SK-N-SH (cell line): ENCODE measurements around the gene TUSC7. TPM values are rescaled to one million over a fixed set of nuclear protein-coding genes. Genes with fewer than 3 reads are reported as not detected.

Experiments used
- CTCF ChIA-PET: fragments of 300-600, 350-600 bp; formaldehyde crosslinking; extraction: SDS; loops from one replicate; lab custom pipeline; 2021; lab: Yijun Ruan, JAX
- POLR2A ChIA-PET: fragments of 350-600 bp; sonication (Branson Sonifier 250); formaldehyde crosslinking; extraction: SDS; loops from one replicate; lab custom pipeline; 2020; ENCODE audit warnings: antibody characterized with exemption, inconsistent platforms; lab: Yijun Ruan, JAX
- DNase-seq: peaks from one replicate; pipeline ENCODE4 v3.0.0; 2012
- H2AFZ ChIP-seq: fragments of 200-600 bp; sonication (generic); 2 replicates; pipeline ENCODE4 v1.8.1; 2016; ENCODE audit warnings: antibody characterized with exemption, mild to moderate bottlenecking, low read depth
- H3F3A ChIP-seq: fragments of 200-600 bp; sonication (generic); replicated peaks from 2 replicates; pipeline ENCODE3; 2016; ENCODE audit warnings: antibody characterized with exemption, mild to moderate bottlenecking; ENCODE audit not compliant: insufficient read depth
- H3K27ac ChIP-seq, 2 experiments: fragments of 200-500 bp in 1 of 2; fragments of 200-600 bp in 1 of 2; sonication (Bioruptor generic) in 1 of 2; sonication (generic), shearing (Covaris generic) in 1 of 2; 2 replicates each; pipeline versions ENCODE4 v1.5.1 to v1.6.1; 2014 to 2016; ENCODE audit warnings: low read depth in 2 of 2, inconsistent platforms in 1 of 2, low read length in 1 of 2, mild to moderate bottlenecking in 1 of 2, mixed read lengths in 1 of 2
- H3K27me3 ChIP-seq: fragments of 200-600 bp; sonication (generic), shearing (Covaris generic); 2 replicates; pipeline ENCODE4 v1.6.1; 2016; ENCODE audit warnings: mixed run types; ENCODE audit not compliant: insufficient read depth
- H3K36me3 ChIP-seq, 2 experiments: fragments of 200-500 bp in 1 of 2; fragments of 200-600 bp in 1 of 2; sonication (Bioruptor generic) in 1 of 2; sonication (generic) in 1 of 2; replicated peaks in 1 of 2; 2 replicates each; pipeline versions ENCODE3 to v1.5.1; 2014 to 2016; ENCODE audit warnings: low read length in 1 of 2, mild to moderate bottlenecking in 1 of 2; ENCODE audit not compliant: insufficient read depth in 2 of 2, control insufficient read depth in 1 of 2
- H3K4me1 ChIP-seq, 2 experiments: fragments of 200-500 bp in 1 of 2; fragments of 200-600 bp in 1 of 2; sonication (Bioruptor generic) in 1 of 2; sonication (generic), shearing (Covaris generic) in 1 of 2; 2 replicates each; pipeline versions ENCODE4 v1.5.1 to v1.6.1; 2014 to 2016; ENCODE audit warnings: low read depth in 1 of 2, low read length in 1 of 2, mixed run types in 1 of 2; ENCODE audit not compliant: insufficient read depth in 2 of 2, control insufficient read depth in 1 of 2
- H3K4me2 ChIP-seq: fragments of 200-600 bp; sonication (generic), shearing (Covaris generic); 2 replicates; pipeline ENCODE4 v1.6.1; 2017; ENCODE audit warnings: mixed run types
- H3K4me3 ChIP-seq, 2 experiments: fragments of 200-500 bp in 1 of 2; fragments of 200-600 bp in 1 of 2; sonication (Bioruptor generic) in 1 of 2; sonication (generic), shearing (Covaris generic) in 1 of 2; 2 replicates each; pipeline versions ENCODE4 v1.5.1 to v1.8.1; 2014 to 2016; ENCODE audit warnings: low read depth in 2 of 2, inconsistent platforms in 1 of 2, low read length in 1 of 2, mild to moderate bottlenecking in 1 of 2, mixed read lengths in 1 of 2, moderate library complexity in 1 of 2
- H3K79me2 ChIP-seq: fragments of 200-600 bp; sonication (generic); 2 replicates; pipeline ENCODE4 v1.8.1; 2017; ENCODE audit warnings: mild to moderate bottlenecking; ENCODE audit not compliant: insufficient read depth
- H3K9ac ChIP-seq: fragments of 200-600 bp; sonication (generic); 2 replicates; pipeline ENCODE4 v1.6.1; 2017; ENCODE audit warnings: mixed run types
- H3K9me2 ChIP-seq: fragments of 200-600 bp; sonication (generic); 2 replicates; pipeline ENCODE4 v1.6.1; 2017; ENCODE audit warnings: mixed run types
- H3K9me3 ChIP-seq: fragments of 200-600 bp; sonication (generic); 2 replicates; pipeline ENCODE4 v1.6.1; 2017; ENCODE audit warnings: mixed run types, mild to moderate bottlenecking, moderate library complexity
- H4K20me1 ChIP-seq: fragments of 200-600 bp; sonication (generic); 2 replicates; pipeline ENCODE4 v1.6.1; 2017; ENCODE audit warnings: mild to moderate bottlenecking, mixed run types; ENCODE audit not compliant: insufficient read depth
- CTCF ChIP-seq: fragments of 200-600 bp; sonication (generic); IDR thresholded peaks from 2 replicates; pipeline ENCODE4 v1.6.1; 2017; ENCODE audit warnings: antibody characterized with exemption, mild to moderate bottlenecking, moderate library complexity
- EP300 ChIP-seq, 2 experiments: IDR thresholded peaks; 2 replicates each; pipeline versions ENCODE4 v1.4.0 to v1.6.1; 2012; ENCODE audit warnings: borderline replicate concordance in 1 of 2, low read depth in 1 of 2, low read length in 1 of 2
- FOSL2 ChIP-seq: IDR thresholded peaks from 2 replicates; pipeline ENCODE4 v1.4.0; 2012; ENCODE audit warnings: low read depth, mild to moderate bottlenecking, moderate library complexity, borderline replicate concordance
- FOXJ3 ChIP-seq: sonication (generic); formaldehyde crosslinking; IDR thresholded peaks from 2 replicates; pipeline ENCODE4 v1.5.1; 2020; ENCODE audit warnings: mild to moderate bottlenecking, missing genetic modification reagents
- FOXM1 ChIP-seq: IDR thresholded peaks from 2 replicates; pipeline ENCODE4 v1.4.0; 2012; ENCODE audit warnings: low read depth, mild to moderate bottlenecking
- GATA2 ChIP-seq: sonication (generic); formaldehyde crosslinking; IDR thresholded peaks from 2 replicates; pipeline ENCODE4 v1.5.0; 2020; ENCODE audit warnings: mild to moderate bottlenecking, missing genetic modification reagents
- JUND ChIP-seq: IDR thresholded peaks from 2 replicates; pipeline ENCODE4 v1.4.0; 2012
- MEF2A ChIP-seq: IDR thresholded peaks from 2 replicates; pipeline ENCODE4 v1.4.0; 2012; ENCODE audit warnings: low read depth, borderline replicate concordance
- MXI1 ChIP-seq: IDR thresholded peaks from 2 replicates; pipeline ENCODE4 v1.6.1; 2012; ENCODE audit warnings: mild to moderate bottlenecking, low read depth, low read length, improper control_type of control experiment
- NFIC ChIP-seq: IDR thresholded peaks from 2 replicates; pipeline ENCODE4 v1.4.0; 2012; ENCODE audit warnings: borderline replicate concordance
- PBX3 ChIP-seq: IDR thresholded peaks from 2 replicates; pipeline ENCODE4; 2012
- POLR2AphosphoS5 ChIP-seq: IDR thresholded peaks from 2 replicates; pipeline ENCODE4 v1.6.1; 2012; ENCODE audit warnings: low read depth, low read length
- RAD21 ChIP-seq: IDR thresholded peaks from 2 replicates; pipeline ENCODE4 v1.6.1; 2012; ENCODE audit warnings: mild to moderate bottlenecking, low read length
- RCOR1 ChIP-seq: fragments of 150-350 bp; IDR thresholded peaks from 2 replicates; pipeline ENCODE4 v1.6.1; 2017; ENCODE audit warnings: antibody characterized with exemption, low read length
- REST ChIP-seq: IDR thresholded peaks from 2 replicates; pipeline ENCODE4 v1.6.1; 2012; ENCODE audit warnings: mild to moderate bottlenecking, low read depth, low read length, moderate library complexity
- SIN3A ChIP-seq: IDR thresholded peaks from 2 replicates; pipeline ENCODE4 v1.6.1; 2012; ENCODE audit warnings: low read depth, mild to moderate bottlenecking, low read length, moderate library complexity, borderline replicate concordance
- TEAD4 ChIP-seq: IDR thresholded peaks from 2 replicates; pipeline ENCODE4 v1.4.0; 2012; ENCODE audit warnings: mild to moderate bottlenecking, borderline replicate concordance; ENCODE audit not compliant: insufficient read depth
- YY1 ChIP-seq: IDR thresholded peaks from 2 replicates; pipeline ENCODE4 v1.4.0; 2012; ENCODE audit warnings: low read depth, mild to moderate bottlenecking
- WGBS: methylation state at CpG from one replicate; pipeline ENCODE4 v1.1.6; 2017; ENCODE audit warnings: low lambda C conversion rate; 5-methylcytosine and 5-hydroxymethylcytosine counted together
- polyA plus RNA-seq, 3 experiments: library from polyadenylated mRNA; depleted of rRNA; stranded (reverse); fragments of >200 nt; gene quantifications; 2 replicates each; pipeline ENCODE4 v1.2.3, GENCODE V29; 2012
- TF ChIP-seq, protein P1 (sequence below): fragments of 150-350 bp; IDR thresholded peaks from 2 replicates; pipeline ENCODE4 v1.6.1; 2017; ENCODE audit warnings: antibody characterized with exemption, low read length, low read depth, borderline replicate concordance
- TF ChIP-seq, protein P2 (sequence below): IDR thresholded peaks from 2 replicates; pipeline ENCODE4 v1.4.0; 2012; ENCODE audit warnings: low read depth, borderline replicate concordance

The TUSC7 gene
- polyA plus RNA-seq, 1 of the 3 experiments (the other 2 are of a cell fraction), result not detected

DNA sequence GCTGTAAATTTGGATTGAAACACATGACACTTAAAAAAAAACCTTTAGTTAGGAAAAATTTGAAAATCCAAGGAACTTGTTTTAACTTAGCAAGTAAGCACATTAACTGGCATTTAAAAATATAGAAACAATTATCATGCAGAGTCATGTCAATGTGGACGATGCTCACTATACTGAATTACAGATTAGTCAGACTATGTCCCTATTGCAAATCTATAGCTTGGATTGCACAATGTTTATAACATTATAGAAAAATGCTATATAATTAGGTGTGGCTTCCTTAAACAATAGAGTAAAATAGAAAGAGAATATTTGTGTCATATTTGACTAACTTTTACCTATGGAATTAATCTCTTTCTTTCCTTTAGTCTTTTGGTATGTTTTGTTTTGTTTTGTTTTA is 48.4 kb upstream of the TUSC7 start (continued):
- TF ChIP-seq, protein P1, sequence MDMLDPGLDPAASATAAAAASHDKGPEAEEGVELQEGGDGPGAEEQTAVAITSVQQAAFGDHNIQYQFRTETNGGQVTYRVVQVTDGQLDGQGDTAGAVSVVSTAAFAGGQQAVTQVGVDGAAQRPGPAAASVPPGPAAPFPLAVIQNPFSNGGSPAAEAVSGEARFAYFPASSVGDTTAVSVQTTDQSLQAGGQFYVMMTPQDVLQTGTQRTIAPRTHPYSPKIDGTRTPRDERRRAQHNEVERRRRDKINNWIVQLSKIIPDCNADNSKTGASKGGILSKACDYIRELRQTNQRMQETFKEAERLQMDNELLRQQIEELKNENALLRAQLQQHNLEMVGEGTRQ, result no peak
- TF ChIP-seq SIN3A (no peak), FOXJ3 (CRISPR knock-in tag) (no peak), FOXM1 (no peak), POLR2AphosphoS5 (no peak), MXI1 (no peak), RCOR1 (no peak)

DNA sequence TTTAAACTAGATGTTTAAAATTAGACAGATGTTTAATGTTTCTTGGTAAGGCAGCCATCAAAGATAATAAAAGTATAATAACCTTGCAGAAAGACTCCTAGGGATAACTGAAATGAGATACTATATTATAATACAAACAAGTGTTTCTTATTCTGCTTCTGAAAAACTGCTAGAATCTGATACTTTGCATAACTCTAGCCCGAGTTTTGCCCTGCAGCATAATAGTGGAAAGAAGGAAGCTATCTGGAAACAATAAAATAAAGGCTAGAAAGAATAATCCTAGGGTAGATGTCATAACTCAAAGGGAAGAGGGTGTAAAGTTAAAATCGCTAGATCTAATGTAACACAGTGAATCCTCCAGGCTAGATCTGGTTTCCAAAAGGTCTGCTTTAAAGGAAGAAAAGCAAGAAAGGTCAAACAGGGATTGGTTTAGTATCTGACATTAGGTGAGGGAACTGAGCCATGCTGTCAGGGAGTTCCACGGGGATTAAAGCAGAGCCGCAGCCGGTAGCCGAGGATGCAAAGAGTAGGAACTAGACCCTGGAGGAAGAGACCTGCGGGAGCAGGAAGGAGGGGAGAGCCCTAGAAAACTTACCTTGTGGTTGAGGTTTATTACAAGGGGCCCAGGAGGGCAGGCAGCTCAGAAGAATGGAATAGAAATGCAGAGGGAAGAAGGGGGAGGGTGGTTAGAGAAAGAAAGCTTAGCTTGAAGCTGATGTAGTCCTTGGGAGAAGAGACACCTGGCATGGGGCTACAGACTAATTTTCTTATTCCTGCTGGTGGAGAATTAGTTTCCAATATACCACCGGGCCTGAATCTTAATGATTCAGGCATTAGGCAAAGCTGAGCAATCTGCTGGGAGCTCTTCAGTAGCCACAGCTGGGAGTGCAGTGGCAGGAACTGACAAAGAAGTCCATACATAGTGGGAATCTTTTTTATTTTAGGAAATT is 46.1 kb upstream of the TUSC7 start:
- Histone ChIP-seq H3K9me2 (no peaks in the 10 kb centered on the region), H3K27ac (no peak overlapping the region), H3K4me1 (peaks cover 0 to 4% of the 10 kb centered on the region in 2 experiments; a peak in 1 of 4 replicates), H3K4me3 (no peak overlapping the region), H3F3A (no peaks in the 10 kb centered on the region), H3K9ac (no peak overlapping the region), H3K4me2 (no peak overlapping the region), H3K36me3 (no peaks in the 10 kb centered on the region), H2AFZ (no peak overlapping the region), H4K20me1 (no peaks in the 10 kb centered on the region), H3K27me3 (no peaks in the 10 kb centered on the region), H3K9me3 (no peaks in the 10 kb centered on the region), H3K79me2 (no peaks in the 10 kb centered on the region)
- peak; percentile 8 for DNase-seq
- CTCF ChIA-PET, result no interaction called here
- WGBS, result 57% methylated on average over 8 of the region's 8 CpGs
- POLR2A ChIA-PET, result no interaction called here
- TF ChIP-seq FOSL2 (no peak), RAD21 (no peak), EP300 (IDR thresholded peaks at IDR 0.05; ENCODE audit: borderline replicate concordance in 1 of 2, low read depth in 1 of 2, low read length in 1 of 2) (no peak), YY1 (no peak), JUND (no peak), POLR2AphosphoS5 (no peak), TEAD4 (no peak), MEF2A (no peak), RCOR1 (no peak), GATA2 (CRISPR knock-in tag) (no peak), CTCF (no peak), REST (no peak), PBX3 (no peak), NFIC (no peak), SIN3A (no peak), FOXJ3 (CRISPR knock-in tag) (no peak)
- TF ChIP-seq, protein P1, result no peak
- TF ChIP-seq, protein P2, sequence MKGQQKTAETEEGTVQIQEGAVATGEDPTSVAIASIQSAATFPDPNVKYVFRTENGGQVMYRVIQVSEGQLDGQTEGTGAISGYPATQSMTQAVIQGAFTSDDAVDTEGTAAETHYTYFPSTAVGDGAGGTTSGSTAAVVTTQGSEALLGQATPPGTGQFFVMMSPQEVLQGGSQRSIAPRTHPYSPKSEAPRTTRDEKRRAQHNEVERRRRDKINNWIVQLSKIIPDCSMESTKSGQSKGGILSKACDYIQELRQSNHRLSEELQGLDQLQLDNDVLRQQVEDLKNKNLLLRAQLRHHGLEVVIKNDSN, result no peak
